NCI-H510A treated with DMSO at 0.1 percent for 48 hours (cell line): Measurements from ENCODE around the gene THPO.

Experiments used
- DNase-seq: peaks from one replicate; lab custom pipeline; 2025; lab: John Stamatoyannopoulos, UW

THPO gene

DNA sequence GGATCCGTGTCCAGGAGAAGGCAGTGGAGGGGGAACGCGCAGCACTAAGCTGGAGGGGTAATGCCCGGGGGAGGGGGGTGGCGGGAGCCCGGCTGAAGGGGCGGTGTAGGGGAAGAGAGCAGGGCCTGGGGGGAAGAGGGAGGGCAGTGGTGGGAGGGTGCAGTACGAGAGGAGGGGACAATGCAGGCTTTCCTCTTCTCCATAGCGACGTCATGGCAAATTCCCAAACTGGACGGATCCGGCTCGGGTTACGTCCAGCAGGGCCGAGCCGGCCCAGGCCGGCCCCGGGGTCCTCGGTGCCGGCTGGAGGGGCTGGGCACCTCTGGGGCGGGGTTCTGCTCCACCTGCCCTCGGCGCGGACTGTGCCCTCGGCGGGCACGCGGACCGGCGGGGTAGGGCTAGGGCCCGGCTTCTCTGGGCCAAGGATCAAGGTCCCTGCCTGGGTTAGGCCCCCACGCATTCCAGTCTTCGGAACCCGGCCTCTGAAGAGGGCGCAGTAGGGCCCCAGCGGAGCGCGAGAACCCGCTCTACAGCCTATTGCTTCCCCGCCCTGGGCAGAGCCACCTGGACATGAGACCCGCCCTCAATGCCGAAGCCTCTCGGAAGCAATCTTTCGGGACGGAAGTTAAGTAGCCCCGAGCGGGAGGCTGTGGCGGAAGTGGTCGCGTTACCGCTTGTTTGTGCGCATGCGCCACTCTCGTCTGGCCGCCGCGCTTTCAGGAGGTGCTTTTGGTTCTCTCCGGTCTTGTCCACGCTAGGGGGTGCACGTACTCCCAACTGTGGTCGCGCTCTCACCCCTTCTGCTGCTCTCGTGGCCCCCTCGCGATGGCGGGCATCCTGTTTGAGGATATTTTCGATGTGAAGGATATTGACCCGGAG, 15.1 kb downstream of the THPO start:
- DNase-seq: peak; percentile 96

DNA sequence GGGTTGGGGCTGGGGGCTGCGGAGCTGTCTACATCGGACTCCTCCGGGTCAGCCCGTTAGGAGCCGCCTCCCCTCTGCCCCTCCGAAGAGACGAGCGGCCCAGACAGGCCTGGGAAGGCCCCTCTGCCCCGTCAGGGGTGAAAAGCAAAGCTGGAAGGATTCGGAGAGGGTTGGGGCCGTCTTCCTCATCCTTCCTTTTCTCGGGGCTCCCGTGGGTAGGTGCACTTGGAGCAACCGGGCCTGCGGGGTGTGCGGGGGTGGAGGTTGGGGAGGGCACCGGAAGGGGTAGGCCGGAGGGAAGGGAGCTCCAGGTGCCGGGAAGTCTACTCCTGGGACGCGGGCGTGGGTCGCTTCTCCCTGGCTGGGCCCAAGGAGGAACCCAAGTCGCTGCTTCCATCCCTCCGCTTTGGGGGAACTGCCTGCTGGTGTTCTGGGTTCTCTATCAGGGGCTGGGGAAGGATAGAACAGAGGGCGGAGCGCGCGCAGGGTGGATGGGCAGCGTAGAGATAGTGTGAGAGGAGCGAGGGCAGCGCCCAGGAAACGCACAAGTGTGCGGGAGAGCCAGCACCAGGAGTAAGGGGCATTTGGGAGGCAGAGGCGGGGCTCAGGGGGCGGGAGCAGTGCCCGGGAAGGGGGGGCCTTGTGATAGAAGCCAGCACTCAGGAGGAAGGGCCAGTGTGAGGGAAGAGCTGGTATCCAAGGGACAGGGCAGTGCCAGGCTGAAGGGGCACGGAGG, 15.9 kb downstream of the THPO start:
- DNase-seq: peak; percentile 93

DNA sequence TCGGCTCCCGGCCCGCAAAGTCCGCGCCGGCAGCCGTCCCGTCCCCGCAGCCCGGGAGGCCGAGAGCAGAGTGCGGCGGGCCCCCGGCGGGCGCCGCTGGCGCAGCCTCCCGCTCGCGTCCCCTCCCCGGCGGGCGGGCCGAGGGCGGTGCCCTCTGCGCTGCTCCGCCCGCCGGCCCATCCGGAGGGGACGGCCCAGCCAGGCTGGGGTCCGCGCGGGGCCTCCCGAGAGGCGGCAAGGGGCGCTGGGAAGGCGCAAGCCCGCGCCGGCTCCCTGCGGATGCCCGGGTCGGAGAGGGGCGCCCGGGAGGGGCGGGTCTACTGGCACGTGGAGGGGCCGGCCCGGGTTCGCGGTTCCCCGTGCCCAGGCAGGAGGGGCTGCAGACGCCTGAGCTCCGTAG, 16.5 kb downstream of the THPO start, which contains the start of the genes CLCN2 and POLR2H:
Gene CLCN2 (minus strand): TSS at position 74 of the 400 bp plus-strand sequence. CDS start 126 bp downstream, outside the sequence.
Gene POLR2H (plus strand): TSS at position 179 of the 400 bp plus-strand sequence. CDS start 1,783 bp downstream, outside the sequence.
- DNase-seq: peak; percentile 33

GRCh38 chr3:184360929-184361531, 17.0 kb downstream of the THPO start:
- no peak for DNase-seq

DNA sequence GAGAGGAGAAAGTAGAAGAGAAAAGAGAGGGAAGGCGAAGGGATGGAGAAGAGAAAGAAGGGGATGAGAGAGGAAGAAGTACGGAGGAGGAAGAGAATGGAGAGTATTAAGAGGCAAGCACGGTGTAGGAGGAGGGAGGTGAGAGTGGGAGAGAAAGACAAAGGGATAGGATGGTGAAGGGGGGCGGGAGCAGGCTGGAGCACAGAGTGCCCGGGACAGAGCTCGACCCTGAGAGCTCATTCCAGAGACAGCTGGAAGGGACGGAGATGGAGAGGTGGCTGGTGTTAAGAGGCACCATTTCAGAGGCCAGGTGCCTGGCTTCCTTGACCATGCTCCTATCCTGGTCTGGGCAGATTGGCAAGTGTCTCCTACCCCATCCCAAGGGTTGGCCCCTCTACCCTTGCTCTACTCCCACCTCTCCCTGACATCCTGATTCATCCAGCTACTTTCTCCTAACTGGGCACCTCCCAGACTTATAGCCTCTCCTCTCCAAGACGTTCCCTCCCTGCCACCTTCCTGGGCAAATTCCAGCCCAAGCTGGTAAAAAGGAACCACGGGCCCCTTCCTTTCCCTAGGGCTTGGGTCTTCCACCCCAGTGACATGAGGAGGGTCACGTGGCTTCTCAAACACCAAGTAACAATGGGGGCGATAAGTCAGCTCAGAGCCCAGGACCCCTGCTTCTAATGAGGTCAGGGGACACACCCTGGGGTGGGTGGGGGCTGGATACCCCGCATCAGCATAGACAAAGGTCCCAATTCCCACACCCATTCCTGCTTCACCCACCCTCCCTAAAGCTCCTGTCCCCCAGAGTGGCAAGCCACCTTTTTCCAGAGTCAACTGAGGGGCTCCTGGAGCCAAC, 17.7 kb downstream of the THPO start:
- no peak for DNase-seq

DNA sequence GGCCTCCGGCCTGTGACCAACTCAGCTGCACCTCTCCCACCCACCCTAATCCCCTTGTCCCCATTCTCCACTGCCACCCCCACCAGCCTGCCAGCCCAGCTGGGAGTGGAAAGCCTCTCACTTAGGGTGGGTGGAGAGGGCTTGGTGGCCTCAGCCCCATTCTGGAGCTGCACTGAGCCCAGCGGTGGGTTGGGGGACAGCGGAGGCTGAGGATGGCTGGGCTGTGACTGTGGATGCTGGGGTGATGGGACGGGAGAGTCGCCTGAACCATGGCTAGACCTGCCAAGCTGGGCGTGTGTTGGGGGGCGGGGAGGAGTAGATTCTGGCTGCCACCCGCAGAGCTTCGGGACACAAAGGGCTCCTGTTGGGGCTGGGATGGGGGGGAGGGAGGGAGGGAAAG, 18.4 kb downstream of the THPO start:
- no peak for DNase-seq

DNA sequence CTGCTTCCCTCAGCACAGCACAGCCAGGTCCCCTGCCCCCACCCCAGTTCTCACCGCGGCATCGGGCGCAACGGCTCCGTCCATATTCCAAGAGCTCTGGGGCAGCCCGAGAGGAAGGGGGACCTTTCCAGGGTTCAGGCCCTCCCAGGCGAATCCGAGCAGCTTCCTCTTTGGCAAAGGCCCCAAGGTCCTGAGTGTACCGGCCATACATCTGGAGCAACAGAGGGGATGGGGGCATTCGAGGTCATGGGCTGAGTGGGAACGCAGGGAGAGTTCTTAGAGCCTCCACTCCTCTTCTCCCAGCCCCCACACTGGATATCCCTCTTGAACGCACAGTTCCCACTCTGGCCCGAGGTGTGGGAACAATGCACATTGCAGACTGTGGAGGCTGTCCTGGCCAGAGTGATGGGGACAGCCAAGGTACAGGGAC, 19.1 kb downstream of the THPO start:
- no peak for DNase-seq

DNA sequence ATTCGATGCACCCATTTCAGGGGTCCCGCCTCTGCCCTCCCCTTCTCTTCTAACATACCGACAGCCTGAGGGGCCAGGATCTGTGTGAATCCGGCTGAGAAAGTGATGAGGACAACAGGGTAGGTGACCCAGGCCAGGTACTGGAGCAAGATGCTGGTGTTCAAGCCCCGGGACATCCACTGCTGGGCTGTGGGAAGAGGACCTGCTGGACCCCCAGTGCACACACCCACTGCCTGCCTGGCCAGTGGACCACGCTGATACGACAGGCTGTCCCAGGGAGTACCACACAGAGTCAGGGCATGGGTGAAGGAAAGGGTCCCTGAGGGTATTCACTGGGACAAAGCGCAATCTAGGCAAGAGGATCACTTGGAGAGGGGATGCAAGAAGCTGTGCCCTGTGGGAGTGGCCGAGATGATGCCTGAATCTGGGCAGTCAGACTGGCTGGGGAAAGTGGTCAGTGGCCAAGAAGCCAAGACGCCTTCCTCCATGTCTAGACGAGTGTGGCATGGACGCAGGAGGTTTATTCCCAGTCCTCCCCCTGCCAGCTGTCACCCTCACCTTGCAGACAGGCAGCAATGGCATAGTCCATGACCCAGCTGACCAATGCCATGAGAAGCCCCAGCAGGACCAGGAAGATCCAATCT, 19.8 kb downstream of the THPO start:
- DNase-seq: no peak

DNA sequence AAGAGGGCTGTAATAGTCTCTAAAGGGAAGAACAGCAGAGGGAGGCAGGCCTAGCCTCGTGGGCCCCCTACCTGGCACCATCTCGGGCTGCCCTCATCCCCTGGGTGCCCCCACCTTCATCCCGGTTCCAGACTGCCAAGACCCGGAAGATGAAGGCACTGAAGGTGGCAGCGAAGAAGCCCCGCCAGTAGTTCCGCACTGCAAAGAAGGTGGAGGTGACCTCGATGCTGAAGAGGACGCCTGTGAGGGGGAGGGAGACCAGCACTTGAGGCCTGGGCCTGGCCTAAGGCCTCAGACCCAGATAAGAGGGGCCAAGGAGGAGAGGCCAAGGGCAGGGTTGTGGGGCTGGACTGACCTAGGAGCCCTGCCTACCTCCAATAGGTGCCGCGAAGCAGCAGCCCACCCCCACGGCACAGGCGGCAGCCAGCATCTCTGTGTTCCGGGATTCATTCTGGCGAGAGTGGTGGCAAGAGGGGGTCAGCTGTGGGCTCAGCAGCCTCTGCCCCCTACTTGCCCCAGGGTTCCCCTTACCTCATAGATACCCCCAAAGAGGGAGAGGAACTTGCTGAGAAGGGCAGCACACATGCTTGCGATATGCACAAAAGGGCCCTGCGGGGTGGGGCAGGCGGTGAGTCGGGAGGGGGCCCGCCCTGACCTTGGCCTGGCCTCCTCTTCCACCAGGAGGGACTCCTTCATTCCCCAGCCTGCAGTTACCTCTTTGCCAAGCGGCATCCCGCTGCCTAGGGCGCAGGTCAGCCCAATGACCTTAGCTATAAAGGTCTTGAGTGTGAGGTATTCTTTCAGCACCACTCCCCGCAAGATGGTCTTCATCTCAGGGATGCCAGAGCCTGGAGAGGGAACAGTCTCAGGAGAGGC, 20.5 kb downstream of the THPO start:
- DNase-seq: no peak

DNA sequence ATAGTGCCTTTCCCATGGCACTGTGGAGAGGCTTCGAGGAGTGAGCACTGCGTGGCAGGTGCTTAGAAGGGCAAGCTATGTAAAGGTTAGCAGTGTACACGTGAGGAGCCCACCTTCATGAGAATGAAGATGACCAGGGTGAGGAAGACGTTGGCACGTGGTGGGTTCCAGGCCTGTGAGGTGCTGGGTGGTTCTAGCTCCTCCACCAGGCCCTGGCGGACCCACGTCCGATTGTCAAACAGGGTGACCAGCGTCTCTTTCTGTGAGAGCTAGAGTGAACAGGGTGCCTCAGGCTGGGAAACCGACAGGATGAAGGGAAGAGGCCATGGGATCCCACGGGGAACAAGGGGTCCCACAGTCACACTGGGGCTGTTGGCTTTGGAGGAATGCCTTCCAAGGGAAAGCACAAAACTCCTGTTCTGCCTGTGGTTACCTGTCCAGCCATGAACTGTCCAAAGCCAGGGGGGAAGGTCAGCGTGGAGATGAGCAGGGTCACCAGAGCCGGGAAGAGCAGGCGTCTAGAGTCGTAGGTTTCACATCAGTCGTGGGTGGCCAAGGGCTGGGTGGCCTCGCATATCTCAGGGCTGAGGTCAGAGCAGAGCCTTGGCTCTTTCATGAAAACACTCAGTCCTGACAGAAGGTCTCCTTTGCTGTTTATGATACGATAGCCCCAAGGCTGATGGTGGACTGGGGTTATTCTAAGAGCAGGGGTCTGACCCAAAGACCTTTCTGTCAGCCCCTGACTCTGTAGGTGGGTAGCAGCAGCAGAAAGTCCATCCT, 22.6 kb downstream of the THPO start:
- DNase-seq: no peak

- no peak for DNase-seq
These were observed 23.3 kb downstream of the THPO start for GRCh38 chr3:184354754-184355153.

GRCh38 chr3:184354121-184354728, 23.8 kb downstream of the THPO start:
- peak; percentile 37 for DNase-seq

DNA sequence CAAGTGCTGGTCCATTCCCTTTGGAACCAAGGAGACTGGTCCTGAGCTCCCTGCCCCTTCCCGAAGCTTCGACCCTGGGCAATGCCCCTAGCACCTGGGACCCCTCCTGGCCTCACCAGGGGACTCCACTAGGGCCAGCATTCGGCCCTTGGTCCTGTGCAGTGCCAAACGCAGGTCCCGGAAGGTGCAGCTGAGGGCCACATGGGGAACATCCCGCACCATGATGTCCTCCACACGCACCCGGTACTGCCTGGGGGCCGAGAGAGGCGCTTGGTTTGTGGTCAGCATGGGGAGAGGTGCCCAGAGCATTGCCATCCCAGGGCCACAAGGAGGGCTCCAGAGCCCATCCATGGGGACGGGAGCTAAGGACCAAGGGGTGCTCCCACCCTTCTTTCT, 24.5 kb downstream of the THPO start:
- DNase-seq: no peak

- DNase-seq: no peak
These were observed 25.0 kb downstream of the THPO start for GRCh38 chr3:184352897-184353545.

- no peak for DNase-seq
These were observed 25.7 kb downstream of the THPO start for GRCh38 chr3:184352149-184352785.

DNA sequence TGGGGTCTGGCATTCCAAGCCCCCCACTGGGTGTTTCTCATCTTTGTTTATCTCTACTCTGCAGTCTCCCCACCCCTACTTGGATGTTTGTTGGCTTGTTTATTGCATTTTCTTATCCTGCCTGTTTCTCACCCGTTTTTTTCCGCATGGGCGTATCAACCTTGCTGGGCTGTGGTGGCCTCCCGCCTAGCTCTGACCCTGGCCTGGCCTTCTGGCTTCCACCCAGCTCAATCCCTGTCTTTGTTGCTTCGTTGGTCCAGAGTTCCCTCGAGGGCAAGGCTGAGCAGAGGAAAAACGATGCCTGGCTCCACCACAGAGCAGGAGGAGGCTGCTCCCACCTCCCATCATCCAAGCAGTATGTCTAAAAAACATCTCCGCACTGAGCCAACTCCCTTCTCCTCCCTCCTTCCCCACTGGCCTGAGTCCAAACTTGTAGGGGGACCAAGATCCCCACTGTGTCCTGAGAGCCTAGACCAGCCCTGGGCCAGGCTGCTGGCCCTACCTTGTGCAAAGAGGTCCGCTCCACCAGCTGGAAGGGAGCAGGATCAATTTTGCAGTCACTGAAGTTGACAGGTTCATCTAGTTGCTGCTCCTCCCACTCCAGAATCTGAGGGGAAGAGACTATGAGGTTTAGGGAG, 26.4 kb downstream of the THPO start:
- no peak for DNase-seq

- no peak for DNase-seq
These were observed 27.4 kb downstream of the THPO start for GRCh38 chr3:184350618-184351017.
